Suprapubic skin (tissue), 4 donors: ENCODE results near the gene PLK5. TPM values are rescaled to one million over a fixed set of nuclear protein-coding genes. Genes with fewer than 3 reads are reported as not detected.

Experiments
- DNase-seq, 2 donors: peaks; one replicate each; pipeline ENCODE4 v3.0.0-alpha.2; 2019; ENCODE audit warnings: low spot score in 2 of 2
- H3K27ac ChIP-seq: fragments of 200-600 bp; sonication (generic); one replicate; pipeline ENCODE4 v1.5.1; 2019
- H3K27me3 ChIP-seq: fragments of 200-600 bp; sonication (generic); one replicate; pipeline ENCODE4 v1.5.1; 2019
- H3K36me3 ChIP-seq: fragments of 200-600 bp; sonication (generic); one replicate; pipeline ENCODE4 v1.5.1; 2019
- H3K4me1 ChIP-seq: fragments of 200-600 bp; sonication (generic); one replicate; pipeline ENCODE4 v1.5.1; 2019
- H3K4me3 ChIP-seq: fragments of 200-600 bp; sonication (generic); one replicate; pipeline ENCODE4 v1.5.1; 2019; ENCODE audit warnings: mild to moderate bottlenecking
- H3K9me3 ChIP-seq: fragments of 200-600 bp; sonication (generic); one replicate; pipeline ENCODE4 v1.5.1; 2019
- EP300 ChIP-seq: sonication (generic); formaldehyde crosslinking; IDR thresholded peaks from one replicate; pipeline ENCODE4 v1.6.1; 2017; ENCODE audit warnings: antibody characterized with exemption
- POLR2A ChIP-seq, 2 donors: fragments of 450-650 bp; IDR thresholded peaks; one replicate each; pipeline ENCODE4 v1.6.1; 2017; ENCODE audit warnings: antibody characterized with exemption in 2 of 2, mild to moderate bottlenecking in 2 of 2, moderate library complexity in 2 of 2
- POLR2AphosphoS5 ChIP-seq, 3 donors: sonication (generic); formaldehyde crosslinking; IDR thresholded peaks; one replicate each; pipeline ENCODE4 v1.6.1; 2017; ENCODE audit warnings: antibody characterized with exemption in 3 of 3
- WGBS: methylation state at CpG from one replicate; pipeline ENCODE4 v1.1.5; 2018; 5-methylcytosine and 5-hydroxymethylcytosine counted together
- total RNA-seq, 4 donors: library from RNA; depleted of rRNA; stranded (reverse); fragments of >200 nt; gene quantifications; one replicate each; pipeline ENCODE4 v1.1.0, GENCODE V29; 2016
- TF ChIP-seq, protein P1 (sequence below), 2 donors: fragments of 200-600 bp in 1 of 2; fragments of 450-650 bp in 1 of 2; sonication (generic) in 1 of 2; IDR thresholded peaks; one replicate each; pipeline ENCODE4 v1.5.1; 2016 to 2019; ENCODE audit warnings: antibody characterized with exemption in 2 of 2, mild to moderate bottlenecking in 1 of 2, moderate library complexity in 1 of 2

Gene PLK5
- total RNA-seq, 4 donors from 2014 or later: 0.23 to 1.2 TPM; not detected in 2

DNA sequence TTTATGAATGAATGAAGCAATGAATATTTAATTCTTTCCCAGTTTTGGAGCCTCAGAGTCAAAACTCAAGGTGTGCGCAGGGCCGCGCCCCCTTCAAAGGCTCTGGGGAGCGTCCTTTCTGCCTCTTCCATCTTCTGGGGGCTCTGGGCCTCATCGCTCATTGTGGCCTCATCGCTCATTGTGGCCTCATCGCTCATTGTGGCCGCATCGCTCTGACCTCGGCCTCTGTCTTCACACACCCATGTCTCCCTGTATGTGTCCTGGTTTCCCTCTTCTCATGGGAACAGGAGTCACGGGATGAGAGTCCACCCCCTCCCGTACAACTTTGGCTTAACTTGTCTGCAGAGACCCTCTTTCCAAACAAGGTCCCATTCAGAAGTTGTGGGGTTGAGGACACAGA, 47.5 kb downstream of the PLK5 start:
- H3K4me3 ChIP-seq: no peak overlapping the region
- TF ChIP-seq, protein P1, sequence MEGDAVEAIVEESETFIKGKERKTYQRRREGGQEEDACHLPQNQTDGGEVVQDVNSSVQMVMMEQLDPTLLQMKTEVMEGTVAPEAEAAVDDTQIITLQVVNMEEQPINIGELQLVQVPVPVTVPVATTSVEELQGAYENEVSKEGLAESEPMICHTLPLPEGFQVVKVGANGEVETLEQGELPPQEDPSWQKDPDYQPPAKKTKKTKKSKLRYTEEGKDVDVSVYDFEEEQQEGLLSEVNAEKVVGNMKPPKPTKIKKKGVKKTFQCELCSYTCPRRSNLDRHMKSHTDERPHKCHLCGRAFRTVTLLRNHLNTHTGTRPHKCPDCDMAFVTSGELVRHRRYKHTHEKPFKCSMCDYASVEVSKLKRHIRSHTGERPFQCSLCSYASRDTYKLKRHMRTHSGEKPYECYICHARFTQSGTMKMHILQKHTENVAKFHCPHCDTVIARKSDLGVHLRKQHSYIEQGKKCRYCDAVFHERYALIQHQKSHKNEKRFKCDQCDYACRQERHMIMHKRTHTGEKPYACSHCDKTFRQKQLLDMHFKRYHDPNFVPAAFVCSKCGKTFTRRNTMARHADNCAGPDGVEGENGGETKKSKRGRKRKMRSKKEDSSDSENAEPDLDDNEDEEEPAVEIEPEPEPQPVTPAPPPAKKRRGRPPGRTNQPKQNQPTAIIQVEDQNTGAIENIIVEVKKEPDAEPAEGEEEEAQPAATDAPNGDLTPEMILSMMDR (IDR thresholded peaks at IDR 0.05): no peak
- no peak for TF ChIP-seq EP300
- no peak for TF ChIP-seq POLR2A (IDR thresholded peaks at IDR 0.05)
- TF ChIP-seq POLR2AphosphoS5 (IDR thresholded peaks at IDR 0.05): no peak
- no peaks in the 10 kb centered on the region for H3K9me3 ChIP-seq
- H3K4me1 ChIP-seq: peaks cover 20% of the 10 kb centered on the region
- DNase-seq: no peak
- 93% methylated on average over 12 of the region's 12 CpGs for WGBS
- H3K27ac ChIP-seq: no peak overlapping the region
- no peaks in the 10 kb centered on the region for H3K27me3 ChIP-seq
- H3K36me3 ChIP-seq: peaks cover 1% of the 10 kb centered on the region

DNA sequence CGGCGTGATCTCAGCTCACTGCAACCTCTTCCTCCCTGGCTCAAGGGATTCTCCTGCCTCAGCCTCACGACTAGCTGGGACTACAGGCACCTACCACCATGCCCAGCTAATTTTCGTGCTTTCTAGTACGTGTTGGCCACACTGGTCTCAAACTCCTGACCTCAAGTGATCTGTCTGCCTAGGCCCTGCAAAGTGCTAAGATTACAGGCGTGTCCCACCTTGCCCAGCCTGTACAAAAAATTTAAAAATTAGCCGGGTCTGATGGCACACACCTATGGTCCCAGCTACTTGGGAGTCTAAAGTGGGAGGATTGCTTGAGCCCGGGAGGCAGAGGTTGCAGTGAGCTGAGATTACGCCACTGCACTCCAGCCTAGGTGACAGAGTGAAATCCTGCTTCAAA, 48.9 kb downstream of the PLK5 start:
- Histone ChIP-seq H3K4me1 (peaks cover 11% of the 10 kb centered on the region), H3K27ac (no peak overlapping the region), H3K9me3 (no peaks in the 10 kb centered on the region), H3K4me3 (no peak overlapping the region), H3K27me3 (no peaks in the 10 kb centered on the region), H3K36me3 (peaks cover 16% of the 10 kb centered on the region)
- 82% methylated on average over 9 of the region's 9 CpGs for WGBS
- TF ChIP-seq, protein P1 (IDR thresholded peaks at IDR 0.05): no peak
- TF ChIP-seq POLR2A (IDR thresholded peaks at IDR 0.05) (no peak), POLR2AphosphoS5 (IDR thresholded peaks at IDR 0.05) (no peak), EP300 (no peak)
- no peak for DNase-seq

GRCh38 chr19:1574354-1575136, 50.7 kb downstream of the PLK5 start:
- Histone ChIP-seq H3K4me1 (peaks cover 2% of the 10 kb centered on the region), H3K27ac (no peak overlapping the region), H3K36me3 (peaks cover 32% of the 10 kb centered on the region), H3K27me3 (no peaks in the 10 kb centered on the region), H3K4me3 (no peak overlapping the region), H3K9me3 (no peaks in the 10 kb centered on the region)
- DNase-seq: no peak
- 87% methylated on average over 26 of the region's 34 CpGs for WGBS
- no peak for TF ChIP-seq EP300
- TF ChIP-seq POLR2A (IDR thresholded peaks at IDR 0.05): no peak
- TF ChIP-seq, protein P1 (IDR thresholded peaks at IDR 0.05): no peak
- no peak for TF ChIP-seq POLR2AphosphoS5 (IDR thresholded peaks at IDR 0.05)

- 81% methylated on average over 21 of the region's 22 CpGs for WGBS
Observed at GRCh38 chr19:1575323-1576241, 51.7 kb downstream of the PLK5 start.

More at GRCh38 chr19:1575323-1576241, 51.7 kb downstream of the PLK5 start:
- H3K27ac ChIP-seq: no peak overlapping the region
- no peaks in the 10 kb centered on the region for H3K27me3 ChIP-seq
- H3K9me3 ChIP-seq: no peaks in the 10 kb centered on the region
- H3K4me1 ChIP-seq: no peaks in the 10 kb centered on the region
- peaks cover 43% of the 10 kb centered on the region for H3K36me3 ChIP-seq
- no peak overlapping the region for H3K4me3 ChIP-seq
- DNase-seq: no peak
- TF ChIP-seq, protein P1 (IDR thresholded peaks at IDR 0.05): no peak
- no peak for TF ChIP-seq POLR2AphosphoS5 (IDR thresholded peaks at IDR 0.05)
- no peak for TF ChIP-seq EP300
- no peak for TF ChIP-seq POLR2A (IDR thresholded peaks at IDR 0.05)
